RWPE2 (cell line): ENCODE data around the gene MORN1.

Experiments used
- ATAC-seq: fragments of 200-7000 bp; cut with Tn5 transposase; 3 replicates; pipeline ENCODE4 v1.9.1; 2021; ENCODE audit warnings: low read depth
- DNase-seq: peaks from one replicate; pipeline ENCODE4 v3.0.0-alpha.2; 2020; ENCODE audit warnings: low spot score
- H3K27ac ChIP-seq: fragments of 450-650 bp; 2 replicates; pipeline ENCODE4 v1.5.1; 2017; ENCODE audit warnings: mild to moderate bottlenecking; ENCODE audit not compliant: poor library complexity, severe bottlenecking
- H3K27me3 ChIP-seq: fragments of 250-450 bp; sonication (Bioruptor Pico); 2 replicates; pipeline ENCODE4 v1.5.1; 2021; ENCODE audit warnings: mild to moderate bottlenecking, moderate library complexity; ENCODE audit not compliant: insufficient read depth, poor library complexity, severe bottlenecking
- H3K36me3 ChIP-seq: fragments of 250-450 bp; sonication (Bioruptor Pico); 2 replicates; pipeline ENCODE4 v1.5.1; 2020; ENCODE audit warnings: low read depth, mild to moderate bottlenecking, moderate library complexity
- H3K4me1 ChIP-seq: fragments of 250-450 bp; sonication (Bioruptor Pico); 2 replicates; pipeline ENCODE4 v1.5.1; 2021; ENCODE audit warnings: mild to moderate bottlenecking, moderate library complexity; ENCODE audit not compliant: insufficient read depth, poor library complexity, severe bottlenecking
- H3K4me3 ChIP-seq: fragments of 250-450 bp; sonication (Bioruptor Pico); 2 replicates; pipeline ENCODE4 v1.5.1; 2021; ENCODE audit warnings: mild to moderate bottlenecking, moderate library complexity; ENCODE audit not compliant: severe bottlenecking
- H3K9me3 ChIP-seq: fragments of 250-450 bp; sonication (Bioruptor Pico); 2 replicates; pipeline ENCODE4 v1.5.1; 2021; ENCODE audit warnings: mild to moderate bottlenecking, moderate library complexity; ENCODE audit not compliant: severe bottlenecking
- TF ChIP-seq, protein P1 (sequence below): fragments of 450-650 bp; IDR thresholded peaks from one replicate; pipeline ENCODE4 v1.5.1; 2017; ENCODE audit warnings: mild to moderate bottlenecking, moderate library complexity; ENCODE audit not compliant: poor library complexity, severe bottlenecking

MORN1 gene

DNA sequence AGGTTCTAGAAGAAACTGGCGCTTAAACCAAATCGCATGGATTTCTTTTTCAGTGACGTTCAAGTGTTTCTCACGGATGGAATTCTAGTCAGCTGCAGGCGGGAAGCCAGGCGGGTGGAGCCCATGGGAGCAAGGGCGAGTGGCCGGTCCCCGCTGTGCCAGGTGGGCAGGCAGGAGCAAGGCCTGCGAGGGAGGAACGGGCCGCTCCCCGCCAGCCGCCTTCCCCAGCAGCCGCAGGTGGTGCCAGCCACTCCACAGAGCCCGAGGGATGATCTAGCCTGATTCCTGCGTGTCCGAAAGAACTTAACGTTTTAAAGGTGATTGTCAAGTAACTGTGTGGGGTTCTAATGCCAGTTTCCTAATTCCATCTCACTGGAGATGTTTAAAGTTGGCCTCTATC, 11.9 kb upstream of the MORN1 start:
- H3K27ac ChIP-seq: no peak overlapping the region
- no peak for ATAC-seq
- H3K4me3 ChIP-seq: no peak overlapping the region
- H3K27me3 ChIP-seq: no peaks in the 10 kb centered on the region
- H3K36me3 ChIP-seq: peaks cover 76% of the 10 kb centered on the region
- no peaks in the 10 kb centered on the region for H3K9me3 ChIP-seq
- peaks cover 10% of the 10 kb centered on the region for H3K4me1 ChIP-seq
- TF ChIP-seq, protein P1, sequence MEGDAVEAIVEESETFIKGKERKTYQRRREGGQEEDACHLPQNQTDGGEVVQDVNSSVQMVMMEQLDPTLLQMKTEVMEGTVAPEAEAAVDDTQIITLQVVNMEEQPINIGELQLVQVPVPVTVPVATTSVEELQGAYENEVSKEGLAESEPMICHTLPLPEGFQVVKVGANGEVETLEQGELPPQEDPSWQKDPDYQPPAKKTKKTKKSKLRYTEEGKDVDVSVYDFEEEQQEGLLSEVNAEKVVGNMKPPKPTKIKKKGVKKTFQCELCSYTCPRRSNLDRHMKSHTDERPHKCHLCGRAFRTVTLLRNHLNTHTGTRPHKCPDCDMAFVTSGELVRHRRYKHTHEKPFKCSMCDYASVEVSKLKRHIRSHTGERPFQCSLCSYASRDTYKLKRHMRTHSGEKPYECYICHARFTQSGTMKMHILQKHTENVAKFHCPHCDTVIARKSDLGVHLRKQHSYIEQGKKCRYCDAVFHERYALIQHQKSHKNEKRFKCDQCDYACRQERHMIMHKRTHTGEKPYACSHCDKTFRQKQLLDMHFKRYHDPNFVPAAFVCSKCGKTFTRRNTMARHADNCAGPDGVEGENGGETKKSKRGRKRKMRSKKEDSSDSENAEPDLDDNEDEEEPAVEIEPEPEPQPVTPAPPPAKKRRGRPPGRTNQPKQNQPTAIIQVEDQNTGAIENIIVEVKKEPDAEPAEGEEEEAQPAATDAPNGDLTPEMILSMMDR: no peak
- DNase-seq: no peak

DNA sequence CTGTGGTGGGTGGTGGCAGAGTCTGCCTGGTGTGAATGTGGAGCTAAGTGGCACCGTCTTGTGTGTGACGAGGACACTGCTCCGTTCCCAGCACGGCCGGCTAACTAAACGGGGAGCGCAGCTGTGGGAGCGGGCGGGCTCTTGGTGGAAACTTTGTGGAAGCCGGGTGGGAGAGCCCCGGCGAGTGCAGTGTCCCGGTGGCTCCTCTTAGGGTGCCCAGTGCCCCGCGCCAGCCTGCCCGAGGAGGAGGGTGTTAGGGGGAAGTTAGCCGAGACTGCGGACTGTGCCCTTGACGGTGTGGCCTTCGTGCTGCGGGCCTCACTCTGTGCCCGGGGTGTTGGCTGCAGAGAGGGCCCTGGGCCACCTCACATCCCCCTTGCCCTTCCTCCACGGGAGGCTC, 11.1 kb upstream of the MORN1 start:
- Histone ChIP-seq H3K4me1 (peaks cover 10% of the 10 kb centered on the region), H3K4me3 (no peak overlapping the region), H3K27me3 (no peaks in the 10 kb centered on the region), H3K36me3 (peaks cover 85% of the 10 kb centered on the region), H3K9me3 (no peaks in the 10 kb centered on the region), H3K27ac (no peak overlapping the region)
- no peak for DNase-seq
- TF ChIP-seq, protein P1: no peak
- ATAC-seq: no peak

DNA sequence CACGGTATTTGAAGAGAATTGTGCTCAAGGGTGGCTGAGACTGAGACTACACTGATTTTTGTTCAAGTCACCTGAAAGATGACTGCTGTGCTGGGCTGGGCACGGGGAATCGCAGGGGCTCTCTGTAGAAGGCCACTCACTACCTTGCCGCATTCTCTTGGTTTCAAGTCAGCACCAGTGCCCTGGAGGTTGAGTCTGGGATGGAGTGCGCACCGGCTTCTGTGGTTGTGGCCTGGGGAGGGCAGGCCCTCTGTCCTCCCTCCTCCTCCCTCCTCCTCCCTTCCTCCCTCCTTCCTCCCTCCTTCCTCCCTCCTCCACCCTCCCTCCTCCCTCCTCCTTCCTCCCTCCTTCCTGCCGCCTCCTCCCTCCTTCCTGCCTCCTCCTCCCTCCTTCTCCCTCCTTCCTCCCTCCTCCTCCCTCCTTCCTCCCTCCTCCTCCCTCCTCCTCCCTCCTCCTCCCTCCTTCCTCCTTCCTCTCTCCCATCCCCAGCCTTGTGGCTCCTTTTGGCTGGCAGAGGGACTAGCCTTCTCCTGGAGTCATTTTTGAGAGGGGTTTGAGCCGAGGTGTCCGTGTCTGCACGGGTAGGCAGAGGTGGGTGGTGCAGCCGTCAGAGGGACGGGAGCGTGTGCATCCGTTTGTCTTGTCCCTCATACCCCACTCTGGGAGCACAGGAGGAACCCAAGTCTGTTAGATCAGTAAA, 9.7 kb upstream of the MORN1 start:
- DNase-seq: peak; percentile 48
- Histone ChIP-seq H3K27ac (no peak overlapping the region), H3K4me1 (peaks cover 10% of the 10 kb centered on the region), H3K9me3 (no peaks in the 10 kb centered on the region), H3K27me3 (no peaks in the 10 kb centered on the region), H3K36me3 (peaks cover 93% of the 10 kb centered on the region), H3K4me3 (no peak overlapping the region)
- ATAC-seq: no peak
- TF ChIP-seq, protein P1: no peak

DNA sequence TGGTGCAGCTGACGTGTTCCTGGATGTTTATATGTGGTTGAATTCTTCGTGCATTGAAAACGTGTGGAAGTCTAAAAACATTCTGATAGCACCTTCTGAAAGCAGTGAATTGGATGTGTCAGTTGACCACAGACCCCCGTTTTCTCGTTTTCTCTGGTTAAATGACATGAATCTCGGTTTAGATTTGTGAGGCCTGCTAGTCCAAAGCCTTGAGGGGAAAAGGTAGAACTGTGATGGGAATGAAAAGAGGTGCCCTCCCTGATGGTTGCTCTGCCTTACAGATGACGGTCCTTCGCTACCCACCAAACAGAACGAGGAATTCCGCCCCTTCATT, 9.2 kb upstream of the MORN1 start:
- ATAC-seq (no peak), DNase-seq (no peak)
- Histone ChIP-seq H3K36me3 (peaks cover 94% of the 10 kb centered on the region), H3K9me3 (no peaks in the 10 kb centered on the region), H3K27me3 (no peaks in the 10 kb centered on the region), H3K4me3 (no peak overlapping the region), H3K27ac (no peak overlapping the region), H3K4me1 (peaks cover 10% of the 10 kb centered on the region)
- TF ChIP-seq, protein P1: no peak

DNA sequence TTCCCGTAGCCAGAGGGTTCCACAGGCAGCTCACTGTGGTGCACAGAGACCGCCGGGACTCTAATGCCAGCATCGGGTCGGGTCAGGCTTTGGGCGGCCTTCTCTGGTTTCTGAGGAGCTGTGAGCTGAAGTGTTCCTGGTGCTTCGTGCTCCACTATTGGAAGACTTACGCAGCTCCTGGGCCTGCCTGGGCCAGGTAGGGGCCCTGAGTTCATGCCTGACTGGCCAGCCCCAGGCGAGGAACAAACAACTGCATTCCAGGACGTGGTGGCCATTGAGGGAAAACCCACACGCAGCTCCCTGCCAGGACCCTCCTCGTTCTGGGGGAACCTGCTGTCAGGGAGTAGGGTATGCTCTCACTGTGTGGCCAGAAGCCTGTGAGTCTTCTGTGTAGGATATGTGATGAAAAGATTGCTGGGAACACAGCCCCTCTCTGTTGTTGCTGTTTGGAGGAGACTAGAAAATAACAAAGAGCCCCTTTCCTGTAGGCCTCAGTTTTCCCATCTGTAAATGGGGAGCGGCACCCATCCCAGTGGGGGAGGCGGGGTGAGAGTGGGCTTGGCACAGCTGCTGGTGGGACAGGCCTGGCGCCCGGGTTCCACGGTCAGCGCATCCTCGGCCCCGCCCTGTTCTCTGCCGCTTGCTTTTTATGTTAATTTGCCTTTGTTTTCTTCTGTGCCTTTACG, 8.7 kb upstream of the MORN1 start:
- H3K36me3 ChIP-seq: peaks cover 93% of the 10 kb centered on the region
- no peak for ATAC-seq

More for the DNA sequence above, 8.7 kb upstream of the MORN1 start:
- Histone ChIP-seq H3K4me3 (no peak overlapping the region), H3K4me1 (peaks cover 8% of the 10 kb centered on the region), H3K27me3 (no peaks in the 10 kb centered on the region), H3K27ac (no peak overlapping the region), H3K9me3 (no peaks in the 10 kb centered on the region)
- DNase-seq: peak; percentile 57
- TF ChIP-seq, protein P1: no peak
